ENCODE results near the gene OSBPL6.

DNA sequence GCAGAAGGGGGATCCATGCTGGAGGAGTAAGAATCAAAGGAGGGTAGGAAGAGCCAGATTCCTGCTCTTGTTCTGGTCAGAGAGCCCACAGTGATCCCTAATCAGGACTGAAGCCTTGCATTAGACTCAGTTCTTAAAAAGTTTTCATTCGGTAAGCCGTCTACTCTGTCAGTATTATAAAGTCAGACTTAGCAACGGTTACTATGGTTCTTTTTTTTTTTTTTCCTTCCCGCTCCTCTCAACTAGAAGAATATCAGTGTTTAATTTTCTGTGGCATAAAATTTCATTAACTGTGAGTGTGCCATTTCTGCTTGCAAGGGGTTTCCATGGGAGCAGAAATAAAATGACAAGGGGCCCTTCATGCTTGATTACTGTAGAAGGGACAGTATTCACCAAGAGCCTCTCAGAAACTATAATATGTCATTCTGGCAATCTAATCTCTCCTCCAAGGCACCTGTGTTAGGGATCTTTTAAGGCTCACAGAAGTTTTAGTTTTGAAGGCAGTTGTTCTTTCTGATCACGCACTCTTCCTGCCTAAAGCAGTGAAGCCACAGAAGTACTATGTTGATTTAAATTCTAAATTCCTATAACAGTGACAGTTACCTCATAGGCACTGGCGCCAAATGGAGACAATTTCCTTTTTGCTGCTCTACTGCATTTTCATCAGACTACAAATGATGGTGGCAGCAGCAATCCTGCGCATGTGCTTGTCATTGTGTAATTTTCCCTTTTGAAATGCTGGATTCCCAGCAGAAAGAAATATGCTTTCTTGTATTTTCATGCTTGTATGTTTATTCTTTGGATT lies 57.0 kb downstream of the OSBPL6 start:
- TF ChIP-seq SUZ12 (IDR thresholded peaks at IDR 0.05) = no peak
- TF ChIP-seq, protein P1, sequence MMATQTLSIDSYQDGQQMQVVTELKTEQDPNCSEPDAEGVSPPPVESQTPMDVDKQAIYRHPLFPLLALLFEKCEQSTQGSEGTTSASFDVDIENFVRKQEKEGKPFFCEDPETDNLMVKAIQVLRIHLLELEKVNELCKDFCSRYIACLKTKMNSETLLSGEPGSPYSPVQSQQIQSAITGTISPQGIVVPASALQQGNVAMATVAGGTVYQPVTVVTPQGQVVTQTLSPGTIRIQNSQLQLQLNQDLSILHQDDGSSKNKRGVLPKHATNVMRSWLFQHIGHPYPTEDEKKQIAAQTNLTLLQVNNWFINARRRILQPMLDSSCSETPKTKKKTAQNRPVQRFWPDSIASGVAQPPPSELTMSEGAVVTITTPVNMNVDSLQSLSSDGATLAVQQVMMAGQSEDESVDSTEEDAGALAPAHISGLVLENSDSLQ (IDR thresholded peaks at IDR 0.05) = no peak
- TF ChIP-seq HDGF (IDR thresholded peaks at IDR 0.05; ENCODE audit: borderline replicate concordance) = no peak
- TF ChIP-seq ZNF384 (IDR thresholded peaks at IDR 0.05) = no peak
- no peak for TF ChIP-seq NFRKB (IDR thresholded peaks at IDR 0.05)
- no peak for TF ChIP-seq L3MBTL2 (conservative IDR thresholded peaks at IDR 0.05)
- no peak for TF ChIP-seq ELF4 (IDR thresholded peaks at IDR 0.05)
- no peak for TF ChIP-seq SP1 (IDR thresholded peaks at IDR 0.05)
- no peak for TF ChIP-seq ARNT (IDR thresholded peaks at IDR 0.05)
- no peak for TF ChIP-seq FOXA1 (IDR thresholded peaks at IDR 0.05)
- no peak for TF ChIP-seq FOXM1 (IDR thresholded peaks at IDR 0.05; ENCODE audit: borderline replicate concordance)
- no peak for TF ChIP-seq FOXK2 (IDR thresholded peaks at IDR 0.05)
